Glutamatergic neuron (in vitro differentiated cells): ENCODE data around the gene TAGLN3. TPM values are rescaled to one million over a fixed set of nuclear protein-coding genes. Genes with fewer than 3 reads are reported as not detected.

Source experiments
- DNase-seq: peaks from one replicate; pipeline ENCODE4 v3.0.0; 2022
- H3K27ac Mint-ChIP-seq: one replicate; pipeline ENCODE4 v1.8.0; 2020; ENCODE audit warnings: mild to moderate bottlenecking, mixed read lengths, inconsistent platforms; ENCODE audit not compliant: unreplicated experiment
- H3K27me3 Mint-ChIP-seq: one replicate; pipeline ENCODE4 v1.8.0; 2020; ENCODE audit warnings: mild to moderate bottlenecking, moderate library complexity, mixed read lengths, inconsistent platforms; ENCODE audit not compliant: unreplicated experiment
- H3K36me3 Mint-ChIP-seq: one replicate; pipeline ENCODE4 v1.8.0; 2020; ENCODE audit warnings: mild to moderate bottlenecking, mixed read lengths, inconsistent platforms; ENCODE audit not compliant: unreplicated experiment
- H3K4me1 Mint-ChIP-seq: one replicate; pipeline ENCODE4 v1.8.0; 2020; ENCODE audit warnings: mild to moderate bottlenecking, low read depth, mixed read lengths, inconsistent platforms; ENCODE audit not compliant: unreplicated experiment
- H3K4me3 Mint-ChIP-seq: one replicate; pipeline ENCODE4 v1.8.0; 2020; ENCODE audit warnings: mild to moderate bottlenecking, mixed read lengths, inconsistent platforms; ENCODE audit not compliant: unreplicated experiment
- H3K9me3 Mint-ChIP-seq: one replicate; pipeline ENCODE4 v1.8.0; 2020; ENCODE audit warnings: mild to moderate bottlenecking, moderate library complexity, mixed read lengths, inconsistent platforms; ENCODE audit not compliant: unreplicated experiment
- total RNA-seq: library from RNA; stranded (reverse); fragmentation: NEBNext Ultra II Directional; extraction: Animal tissue kit (Norgen Biotek cat#: 25700); gene quantifications from one replicate; pipeline ENCODE4 v1.2.1, GENCODE V29; 2021; ENCODE audit not compliant: unreplicated experiment
- TF ChIP-seq, protein P1 (sequence below): fragments of 200-600 bp; sonication (generic); IDR thresholded peaks from one replicate; pipeline ENCODE4 v1.5.0; 2021; ENCODE audit not compliant: partially characterized antibody, unreplicated experiment

Gene TAGLN3
- total RNA-seq, 1 donor from 2014 or later, result 819 TPM

GRCh38 chr3:112053229-112053628, 54.5 kb downstream of the TAGLN3 start:
- no peaks in the 10 kb centered on the region for H3K27me3 Mint-ChIP-seq
- no peaks in the 10 kb centered on the region for H3K36me3 Mint-ChIP-seq
- H3K9me3 Mint-ChIP-seq, result peaks cover 1% of the 10 kb centered on the region
- no peaks in the 10 kb centered on the region for H3K4me1 Mint-ChIP-seq
- H3K4me3 Mint-ChIP-seq, result no peak overlapping the region
- H3K27ac Mint-ChIP-seq, result no peak overlapping the region
- DNase-seq, result no peak
- TF ChIP-seq, protein P1, sequence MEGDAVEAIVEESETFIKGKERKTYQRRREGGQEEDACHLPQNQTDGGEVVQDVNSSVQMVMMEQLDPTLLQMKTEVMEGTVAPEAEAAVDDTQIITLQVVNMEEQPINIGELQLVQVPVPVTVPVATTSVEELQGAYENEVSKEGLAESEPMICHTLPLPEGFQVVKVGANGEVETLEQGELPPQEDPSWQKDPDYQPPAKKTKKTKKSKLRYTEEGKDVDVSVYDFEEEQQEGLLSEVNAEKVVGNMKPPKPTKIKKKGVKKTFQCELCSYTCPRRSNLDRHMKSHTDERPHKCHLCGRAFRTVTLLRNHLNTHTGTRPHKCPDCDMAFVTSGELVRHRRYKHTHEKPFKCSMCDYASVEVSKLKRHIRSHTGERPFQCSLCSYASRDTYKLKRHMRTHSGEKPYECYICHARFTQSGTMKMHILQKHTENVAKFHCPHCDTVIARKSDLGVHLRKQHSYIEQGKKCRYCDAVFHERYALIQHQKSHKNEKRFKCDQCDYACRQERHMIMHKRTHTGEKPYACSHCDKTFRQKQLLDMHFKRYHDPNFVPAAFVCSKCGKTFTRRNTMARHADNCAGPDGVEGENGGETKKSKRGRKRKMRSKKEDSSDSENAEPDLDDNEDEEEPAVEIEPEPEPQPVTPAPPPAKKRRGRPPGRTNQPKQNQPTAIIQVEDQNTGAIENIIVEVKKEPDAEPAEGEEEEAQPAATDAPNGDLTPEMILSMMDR, result no peak

DNA sequence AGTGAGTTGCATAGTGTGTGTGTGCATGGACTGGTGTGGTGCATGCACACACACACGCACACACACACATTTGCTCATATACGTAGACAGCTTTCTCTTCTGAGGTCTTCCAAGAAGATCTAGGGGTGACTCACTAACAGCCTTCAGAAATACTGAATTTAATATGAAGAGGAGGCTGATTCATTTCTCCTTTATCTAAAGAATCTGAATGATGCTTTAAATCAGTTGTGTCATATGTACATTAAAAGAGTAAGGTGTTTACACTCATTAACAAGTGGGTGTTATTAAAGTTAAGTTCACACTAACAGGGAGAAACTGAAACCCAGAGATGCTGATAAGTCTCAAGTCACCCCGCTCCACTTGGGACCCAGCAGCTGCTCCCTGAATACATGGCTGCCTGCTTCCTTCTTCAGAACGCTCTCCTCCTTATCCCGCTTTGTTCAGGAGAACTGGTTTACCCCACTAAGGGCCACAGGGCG, 57.8 kb downstream of the TAGLN3 start:
- H3K4me3 Mint-ChIP-seq, result no peak overlapping the region
- TF ChIP-seq, protein P1, result no peak
- H3K4me1 Mint-ChIP-seq, result no peaks in the 10 kb centered on the region
- H3K27ac Mint-ChIP-seq, result no peak overlapping the region
- DNase-seq, result no peak
- H3K9me3 Mint-ChIP-seq, result no peaks in the 10 kb centered on the region
- H3K36me3 Mint-ChIP-seq, result no peaks in the 10 kb centered on the region
- H3K27me3 Mint-ChIP-seq, result no peaks in the 10 kb centered on the region

GRCh38 chr3:112059497-112059896, 60.8 kb downstream of the TAGLN3 start:
- no peaks in the 10 kb centered on the region for H3K9me3 Mint-ChIP-seq
- H3K27me3 Mint-ChIP-seq, result peaks cover 1% of the 10 kb centered on the region
- H3K27ac Mint-ChIP-seq, result no peak overlapping the region

DNA sequence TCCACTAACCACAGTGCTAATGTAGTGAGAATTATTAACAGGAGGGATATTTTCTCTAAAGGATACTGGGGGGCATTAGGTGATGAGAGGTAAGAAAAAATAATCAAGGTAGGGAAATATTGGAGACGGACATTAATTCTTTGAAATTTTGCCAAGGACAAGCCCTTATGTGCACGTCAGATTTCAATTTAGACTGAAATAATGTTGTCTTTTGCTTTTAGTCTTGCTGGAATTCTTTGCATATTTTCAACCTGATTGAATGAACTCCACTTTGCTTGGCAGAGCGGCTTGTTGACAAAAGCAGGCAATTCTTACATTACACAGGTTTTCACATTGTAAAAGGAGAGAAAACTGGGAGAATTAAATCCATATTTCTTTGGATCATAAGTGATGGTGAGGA, 62.4 kb downstream of the TAGLN3 start:
- no peak for DNase-seq
- Mint-ChIP-seq H3K27me3 (peaks cover 1% of the 10 kb centered on the region), H3K9me3 (no peaks in the 10 kb centered on the region), H3K4me1 (no peaks in the 10 kb centered on the region), H3K36me3 (no peaks in the 10 kb centered on the region), H3K4me3 (no peak overlapping the region), H3K27ac (no peak overlapping the region)
- TF ChIP-seq, protein P1, result no peak

More at GRCh38 chr3:112059497-112059896, 60.8 kb downstream of the TAGLN3 start:
- TF ChIP-seq, protein P1, result no peak
- Mint-ChIP-seq H3K36me3 (no peaks in the 10 kb centered on the region), H3K4me3 (no peak overlapping the region), H3K4me1 (no peaks in the 10 kb centered on the region)
- no peak for DNase-seq

Other genes with a start within 250 kb of the TAGLN3 start
- gene PHLDB2, start 139.7 kb upstream of the TAGLN3 start, total RNA-seq, result 18.7 TPM
- 35.9 TPM for gene ABHD10, start 19.9 kb upstream of the TAGLN3 start, total RNA-seq
- gene TMPRSS7, start 35.8 kb downstream of the TAGLN3 start, total RNA-seq, result not detected
- 1.4 TPM for gene C3orf52, start 87.5 kb downstream of the TAGLN3 start, total RNA-seq
- not detected for gene GCSAM, start 134.3 kb downstream of the TAGLN3 start, total RNA-seq